SK-N-MC (cell line): ENCODE results near the gene ST3GAL4.
A peak's percentile ranks its signal among the peaks of the same experiment; 100 is the strongest.
"Not testable (repeated sequence)": the region's sequence is repeated elsewhere in the genome, so short reads cannot be mapped to it uniquely, and the experiment has no call there.

Experiments
- DNase-seq: peaks from one replicate; pipeline ENCODE4 v3.0.0-alpha.2; 2011; ENCODE audit warnings: low read depth, low spot score
- H3K27ac ChIP-seq: fragments of 200-600 bp; sonication (generic); 2 replicates; pipeline ENCODE4 v1.5.1; 2016; ENCODE audit warnings: mixed run types
- H3K36me3 ChIP-seq: fragments of 200-600 bp; sonication (generic); 2 replicates; pipeline ENCODE4 v1.6.1; 2017; ENCODE audit warnings: antibody characterized with exemption, low read length, mixed read lengths; ENCODE audit not compliant: insufficient read depth
- H3K4me3 ChIP-seq: fragments of 200-600 bp; sonication (generic); 2 replicates; pipeline ENCODE4 v1.5.1; 2016
- H3K9ac ChIP-seq: fragments of 200-600 bp; sonication (generic); 2 replicates; pipeline ENCODE4 v1.8.0; 2017; ENCODE audit warnings: mixed run types, mixed read lengths; ENCODE audit not compliant: insufficient read length
- H3K9me3 ChIP-seq: fragments of 200-600 bp; sonication (generic); 2 replicates; pipeline ENCODE4 v1.6.1; 2017; ENCODE audit warnings: low read depth, mild to moderate bottlenecking, antibody characterized with exemption, low read length, moderate library complexity, mixed read lengths
- EZH2 ChIP-seq: fragments of 200-600 bp; sonication (generic); IDR thresholded peaks from one replicate; pipeline ENCODE4 v1.6.1; 2017; ENCODE audit warnings: antibody characterized with exemption
- FOXP2 ChIP-seq: optimal IDR thresholded peaks from 2 replicates; pipeline ENCODE3; 2011; ENCODE audit warnings: mild to moderate bottlenecking, moderate library complexity; ENCODE audit not compliant: insufficient read depth; ENCODE audit errors: extremely low read length, control extremely low read depth
- POLR2AphosphoS5 ChIP-seq: IDR thresholded peaks from 2 replicates; pipeline ENCODE4 v1.6.1; 2012; ENCODE audit warnings: mild to moderate bottlenecking, low read depth, low read length, borderline replicate concordance

The ST3GAL4 gene

GRCh38 chr11:126355324-126355925 is at the start of gene ST3GAL4:
TSS of gene ST3GAL4 (plus strand) at chr11:126355686. CDS start at chr11:126406156, 50,470 bp downstream.
- TF ChIP-seq POLR2AphosphoS5, result peak; percentile 72; the same call in 1 of the 2 replicates
- no peak for TF ChIP-seq FOXP2
- H3K9me3 ChIP-seq, result no peaks in the 10 kb centered on the region
- peak within 1 kb of the TSS; percentile 98 for H3K4me3 ChIP-seq
- no peak for DNase-seq
- peaks cover 19% of the 10 kb centered on the region for H3K36me3 ChIP-seq
- peak within 1 kb of the TSS; percentile 94 for H3K9ac ChIP-seq
- H3K27ac ChIP-seq, result peak within 1 kb of the TSS; percentile 82

GRCh38 chr11:126305699-126306098 is 49.8 kb upstream of the ST3GAL4 start:
- no peak overlapping the region for H3K4me3 ChIP-seq
- no peak for TF ChIP-seq EZH2
- no peak for TF ChIP-seq POLR2AphosphoS5
- TF ChIP-seq FOXP2, result no peak
- H3K27ac ChIP-seq, result no peak overlapping the region
- no peak overlapping the region for H3K9ac ChIP-seq
- no peak for DNase-seq
- H3K9me3 ChIP-seq, result no peaks in the 10 kb centered on the region
- H3K36me3 ChIP-seq, result no peaks in the 10 kb centered on the region

DNA sequence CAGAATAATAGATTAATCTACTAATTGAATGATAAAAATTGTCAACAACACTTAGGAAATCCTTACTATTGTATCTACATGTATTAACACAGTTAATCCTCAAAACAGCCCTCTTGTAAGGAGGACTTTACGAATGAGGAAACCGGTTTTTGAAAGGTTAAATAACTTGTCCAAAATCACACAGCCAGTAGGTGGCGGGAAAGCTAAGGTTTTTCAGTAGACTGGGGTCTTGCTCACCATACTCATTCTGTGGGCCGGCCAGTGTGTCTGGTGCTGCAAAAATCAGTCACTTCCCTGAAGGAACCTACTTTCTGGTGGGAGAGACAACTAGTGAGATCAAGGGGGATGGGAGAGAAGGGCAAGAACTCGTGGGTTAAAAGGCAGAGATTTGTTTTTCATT is 47.8 kb upstream of the ST3GAL4 start:
- H3K27ac ChIP-seq, result no peak overlapping the region

DNA sequence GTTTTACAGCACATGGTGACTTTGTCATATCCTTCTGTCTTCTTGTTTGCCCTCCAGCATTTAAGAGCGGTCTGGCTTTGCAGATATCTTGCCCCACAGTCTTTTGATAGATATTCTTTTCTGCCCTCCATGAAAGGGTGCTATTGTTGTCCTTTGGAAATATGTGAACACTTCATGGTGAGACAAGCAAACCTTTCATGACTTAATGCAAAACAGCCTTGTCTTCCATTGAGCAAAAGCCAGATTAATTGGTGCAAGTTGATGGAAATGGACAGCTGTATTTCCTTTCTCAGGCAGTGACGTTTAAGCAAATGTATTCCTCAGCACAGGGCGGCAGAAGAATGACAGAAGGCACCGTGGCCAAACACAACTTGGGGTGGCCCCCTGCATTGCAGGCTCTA is 47.2 kb upstream of the ST3GAL4 start:
- no peaks in the 10 kb centered on the region for H3K36me3 ChIP-seq
- no peak overlapping the region for H3K4me3 ChIP-seq
- DNase-seq, result no peak
- H3K9ac ChIP-seq, result no peak overlapping the region
- no peaks in the 10 kb centered on the region for H3K9me3 ChIP-seq
- no peak for TF ChIP-seq FOXP2
- no peak for TF ChIP-seq EZH2
- no peak overlapping the region for H3K27ac ChIP-seq

More for the DNA sequence above, 47.8 kb upstream of the ST3GAL4 start:
- H3K9ac ChIP-seq, result no peak overlapping the region
- no peaks in the 10 kb centered on the region for H3K9me3 ChIP-seq
- no peaks in the 10 kb centered on the region for H3K36me3 ChIP-seq
- TF ChIP-seq POLR2AphosphoS5 (no peak), FOXP2 (no peak), EZH2 (no peak)
- DNase-seq, result no peak
- no peak overlapping the region for H3K4me3 ChIP-seq

DNA sequence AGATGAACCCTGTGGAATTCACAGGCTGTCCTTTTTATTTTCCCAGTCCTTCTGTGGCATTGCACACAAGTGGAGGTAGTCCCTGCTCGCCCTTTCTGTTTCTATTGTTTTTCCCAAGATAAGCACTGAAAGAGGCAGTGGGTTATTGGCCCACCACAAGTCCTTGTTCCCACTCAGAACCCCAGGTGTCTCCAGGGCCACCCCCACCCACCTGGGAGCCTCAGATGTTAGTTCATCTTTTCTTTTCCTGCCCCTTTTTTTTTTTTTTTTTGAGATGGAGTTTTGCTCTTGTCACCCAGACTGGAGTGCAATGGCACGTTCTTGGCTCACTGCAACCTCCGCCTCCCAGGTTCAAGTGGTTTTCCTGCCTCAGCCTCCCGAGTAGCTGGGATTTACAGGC is 46.7 kb upstream of the ST3GAL4 start:
- not testable (repeated sequence) for H3K4me3 ChIP-seq, H3K9ac ChIP-seq, DNase-seq, H3K27ac ChIP-seq, H3K9me3 ChIP-seq, H3K36me3 ChIP-seq

- Histone ChIP-seq H3K9ac (no peak overlapping the region), H3K27ac (no peak overlapping the region), H3K36me3 (peaks cover 6% of the 10 kb centered on the region; the same call in 1 of the 2 replicates), H3K9me3 (no peaks in the 10 kb centered on the region), H3K4me3 (no peak overlapping the region)
- DNase-seq, result no peak
- TF ChIP-seq FOXP2, result no peak
- TF ChIP-seq POLR2AphosphoS5, result no peak
- TF ChIP-seq EZH2, result no peak
Measured at GRCh38 chr11:126310200-126310991, 45.1 kb upstream of the ST3GAL4 start.

GRCh38 chr11:126310992-126311310 is 44.5 kb upstream of the ST3GAL4 start:
- TF ChIP-seq EZH2 (no peak), FOXP2 (no peak), POLR2AphosphoS5 (no peak)
- Histone ChIP-seq H3K4me3 (no peak overlapping the region), H3K27ac (no peak overlapping the region), H3K9ac (no peak overlapping the region), H3K36me3 (peaks cover 6% of the 10 kb centered on the region; the same call in 1 of the 2 replicates), H3K9me3 (no peaks in the 10 kb centered on the region)
- no peak for DNase-seq

DNA sequence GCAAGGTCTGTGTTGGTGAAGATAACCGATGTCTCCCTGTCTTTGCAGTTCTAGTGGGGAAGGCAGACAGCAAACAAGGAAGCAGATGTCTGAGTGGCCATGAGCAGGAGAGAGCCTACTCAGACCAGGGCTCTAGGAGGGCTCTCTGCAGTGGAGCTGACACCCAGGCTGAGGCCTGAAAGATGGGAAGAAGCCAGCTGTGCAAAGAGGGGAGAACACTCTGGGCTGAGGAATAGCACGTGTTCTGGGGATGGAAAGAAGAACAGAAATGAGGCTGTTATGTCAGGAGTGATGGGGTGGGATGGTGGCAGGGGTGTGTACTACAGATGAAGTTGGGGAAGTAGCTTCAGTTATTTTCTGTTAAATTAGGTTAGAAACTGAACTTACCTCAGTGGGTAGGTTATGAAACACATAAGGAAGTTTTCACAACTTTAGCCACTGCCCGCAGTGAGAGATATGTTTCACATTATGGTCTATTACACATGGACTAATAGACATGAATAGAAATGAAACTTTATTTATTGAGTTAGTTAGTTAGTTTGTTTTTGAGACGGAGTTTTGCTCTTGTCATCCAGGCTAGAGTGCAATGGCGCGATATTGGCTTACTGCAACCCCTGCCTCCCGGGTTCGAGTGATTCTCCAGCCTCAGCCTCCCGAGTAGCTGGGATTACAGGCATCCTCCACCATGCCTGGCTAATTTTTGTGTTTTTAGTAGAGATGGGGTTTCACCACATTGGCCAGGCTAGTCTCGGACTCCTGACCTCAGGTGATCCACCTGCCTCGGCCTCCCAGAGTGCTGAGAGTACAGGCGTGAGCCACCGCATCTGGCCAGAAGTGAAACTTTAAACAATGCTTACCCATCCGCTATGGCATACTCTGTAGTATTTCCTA is 43.8 kb upstream of the ST3GAL4 start:
- peaks cover 6% of the 10 kb centered on the region; the same call in 1 of the 2 replicates for H3K36me3 ChIP-seq
- H3K27ac ChIP-seq, result no peak overlapping the region
- H3K4me3 ChIP-seq, result no peak overlapping the region
- H3K9ac ChIP-seq, result no peak overlapping the region
- H3K9me3 ChIP-seq, result no peaks in the 10 kb centered on the region
- TF ChIP-seq FOXP2 (no peak), EZH2 (no peak), POLR2AphosphoS5 (no peak)
- DNase-seq, result no peak

GRCh38 chr11:126312961-126313360 is 42.5 kb upstream of the ST3GAL4 start:
- peaks cover 6% of the 10 kb centered on the region; the same call in 1 of the 2 replicates for H3K36me3 ChIP-seq
- no peak for DNase-seq
- no peak overlapping the region for H3K4me3 ChIP-seq
- H3K9me3 ChIP-seq, result no peaks in the 10 kb centered on the region
- TF ChIP-seq EZH2, result no peak
- no peak for TF ChIP-seq FOXP2
- no peak for TF ChIP-seq POLR2AphosphoS5
- H3K27ac ChIP-seq, result no peak overlapping the region
- no peak overlapping the region for H3K9ac ChIP-seq
